T-cell (primary cell): ENCODE data around the gene ZC3H11A. TPM values are rescaled to one million over a fixed set of nuclear protein-coding genes. Genes with fewer than 3 reads are reported as not detected.
"Not testable (repeated sequence)": the region's sequence is repeated elsewhere in the genome, so short reads cannot be mapped to it uniquely, and the experiment has no call there.

ENCODE experiments used
- ATAC-seq, 4 experiments: fragments of 200-7000 bp in 3 of 4; fragments of 150-1000 bp in 1 of 4; cut with Tn5 transposase; replicated peaks in 1 of 4; 1 replicate in 3 of 4; 2 replicates in 1 of 4; pipeline ENCODE4 v1.10.0; 2021; ENCODE audit warnings: moderate library complexity in 3 of 4, mild to moderate bottlenecking in 2 of 4, moderate number of reproducible peaks in 1 of 4
- CTCF ChIA-PET, 2 donors: fragments of 300-600 bp; sonication (Branson Sonifier 250); formaldehyde crosslinking; loops; one replicate each; lab custom pipeline; 2022; ENCODE audit warnings: antibody characterized with exemption in 2 of 2; lab: Charles Lee
- POLR2A ChIA-PET, 2 donors: fragments of 300-600 bp; sonication (Branson Sonifier 250); formaldehyde crosslinking; loops; one replicate each; lab custom pipeline; 2022; ENCODE audit warnings: antibody characterized with exemption in 2 of 2; lab: Charles Lee
- DNase-seq, 35 experiments: peaks; one replicate each; pipeline versions ENCODE4 v3.0.0 to v3.0.0-alpha.2; 2013 to 2023
- H3K27ac ChIP-seq: one replicate; pipeline ENCODE4 v1.5.1; 2013; ENCODE audit warnings: low read length
- H3K27me3 ChIP-seq, 2 experiments: replicated peaks in 1 of 2; 1 replicate in 1 of 2; 2 replicates in 1 of 2; pipeline versions ENCODE4 v1.6.1 to v1.7.0; 2013; ENCODE audit warnings: low read length in 1 of 2, mixed read lengths in 1 of 2; ENCODE audit not compliant: control insufficient read depth in 2 of 2, insufficient read depth in 2 of 2; ENCODE audit errors: extremely low read depth in 1 of 2
- H3K36me3 ChIP-seq, 2 donors: 1 replicate in 1 of 2; 2 replicates in 1 of 2; pipeline versions ENCODE4 v1.6.1 to v1.7.0; 2013; ENCODE audit warnings: low read length in 1 of 2; ENCODE audit not compliant: control insufficient read depth in 2 of 2, insufficient read depth in 1 of 2; ENCODE audit errors: extremely low read depth in 1 of 2
- H3K4me1 ChIP-seq, 2 experiments: 1 replicate in 1 of 2; 2 replicates in 1 of 2; pipeline versions ENCODE4 v1.6.1 to v1.7.0; 2013; ENCODE audit warnings: low read length in 2 of 2, mixed read lengths in 1 of 2; ENCODE audit not compliant: insufficient read depth in 2 of 2, control insufficient read depth in 1 of 2; ENCODE audit errors: extremely low read depth in 1 of 2
- H3K4me3 ChIP-seq, 2 donors: 1 replicate in 1 of 2; 2 replicates in 1 of 2; pipeline versions ENCODE4 v1.5.1 to v1.7.0; 2013; ENCODE audit warnings: mild to moderate bottlenecking in 2 of 2, low read length in 1 of 2, moderate library complexity in 1 of 2; ENCODE audit not compliant: control insufficient read depth in 1 of 2; ENCODE audit errors: extremely low read depth in 1 of 2
- H3K9me3 ChIP-seq: 2 replicates; pipeline ENCODE4 v1.7.0; 2013
- H3K27ac Mint-ChIP-seq, 2 donors: one replicate each; pipeline ENCODE4 v1.8.0; 2020 to 2021; ENCODE audit warnings: mild to moderate bottlenecking in 2 of 2, mixed read lengths in 2 of 2
- H3K27me3 Mint-ChIP-seq, 2 donors: one replicate each; pipeline ENCODE4 v1.8.0; 2021 to 2022; ENCODE audit warnings: mixed read lengths in 2 of 2
- H3K36me3 Mint-ChIP-seq: one replicate; pipeline ENCODE4 v1.8.0; 2021; ENCODE audit warnings: mixed read lengths
- H3K4me1 Mint-ChIP-seq, 3 donors: one replicate each; pipeline ENCODE4 v1.8.0; 2020 to 2022; ENCODE audit warnings: mixed read lengths in 3 of 3, mild to moderate bottlenecking in 1 of 3
- H3K4me3 Mint-ChIP-seq, 3 donors: one replicate each; pipeline ENCODE4 v1.8.0; 2020 to 2022; ENCODE audit warnings: mild to moderate bottlenecking in 3 of 3, mixed read lengths in 3 of 3, moderate library complexity in 3 of 3
- H3K9me3 Mint-ChIP-seq, 3 donors: one replicate each; pipeline ENCODE4 v1.8.0; 2020 to 2022; ENCODE audit warnings: mixed read lengths in 3 of 3
- WGBS: methylation state at CpG from one replicate; pipeline ENCODE4 v1.1.5; 2013; ENCODE audit warnings: missing lambda C conversion rate; ENCODE audit not compliant: insufficient coverage; 5-methylcytosine and 5-hydroxymethylcytosine counted together
- total RNA-seq, 35 experiments: library from RNA in 6 of 35; stranded (reverse) in 6 of 35; fragments of 120-200 nt in 1 of 35; gene quantifications; one replicate each; pipeline versions ENCODE4 v1.2.1 to v1.2.4 and lab custom pipeline; 2013 to 2026

The ZC3H11A gene
- 100 to 1,000 TPM in 2 of 5 donors, 10 to 100 TPM in 3; 85.6 to 111 (median 95.8) TPM for total RNA-seq
- total RNA-seq (2013), result 124 TPM
- total RNA-seq (lab: John Stamatoyannopoulos, UW), result 0.85 to 4.1 (median 2.5) reads per million in 29 experiments

DNA sequence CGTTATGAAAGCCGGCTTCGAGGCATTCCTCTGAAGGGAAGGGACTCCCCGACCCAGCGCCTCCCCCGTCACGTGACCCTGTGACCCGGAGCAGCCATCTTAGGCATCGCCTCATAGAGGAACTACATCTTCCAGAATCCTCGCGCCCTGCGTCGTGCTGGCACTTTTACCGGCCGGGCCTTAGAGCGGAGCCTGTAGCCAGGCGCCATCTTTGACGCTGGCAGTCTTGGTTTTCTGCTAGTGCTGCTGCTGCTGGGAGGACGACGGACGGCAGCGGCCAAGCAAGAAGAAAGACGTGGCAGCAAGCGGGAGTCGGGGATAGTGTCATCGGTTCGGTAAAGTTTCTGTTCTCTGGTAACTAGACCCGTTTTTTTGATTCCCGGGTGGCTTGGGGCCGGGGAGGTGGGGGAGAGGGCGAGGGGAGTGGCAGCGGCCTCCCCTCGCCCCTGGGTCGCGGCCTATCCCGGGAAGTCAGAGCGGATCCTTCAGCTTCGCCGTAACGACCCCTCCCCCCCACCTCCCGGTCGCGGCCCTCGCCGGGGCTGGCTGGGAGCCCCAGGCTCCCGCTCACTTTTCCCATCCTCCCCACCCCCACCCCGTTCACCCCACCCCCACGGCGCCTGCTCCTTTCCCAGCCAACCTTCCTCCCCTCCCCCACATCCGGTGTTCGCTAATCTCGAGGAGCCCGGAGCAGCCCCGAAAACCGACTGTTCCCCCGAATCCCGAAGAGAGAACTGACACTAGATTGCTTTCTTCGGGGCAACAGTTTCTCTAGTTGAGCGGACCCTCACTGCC lies at the start of gene ZC3H11A, which contains the start of gene ZBED6:
ZC3H11A (plus strand) TSS at position 183 of the 795 bp plus-strand sequence. CDS start 21,448 bp downstream, outside the sequence.
ZBED6 (plus strand) TSS at position 183 of the 795 bp plus-strand sequence. CDS start 1,900 bp downstream, outside the sequence.
- Histone ChIP-seq H3K27ac (peak within 1 kb of the TSS; percentile 94), H3K4me3 (peak within 1 kb of the TSS; percentile 60 to 92), H3K36me3 (peaks cover 0 to 20% of the 10 kb centered on the region in 2 donors), H3K27me3 (no peaks in the 10 kb centered on the region), H3K9me3 (no peaks in the 10 kb centered on the region), H3K4me1 (peaks cover 20 to 27% of the 10 kb centered on the region in 2 experiments)
- ChIA-PET POLR2A (no interaction called here), CTCF (no interaction called here)
- ATAC-seq (peak; percentile 98 to 99 (median 99)), DNase-seq (peak; percentile 85 to 100 (median 99))
- H3K9me3 Mint-ChIP-seq, result no peaks in the 10 kb centered on the region
- 0% methylated on average over 33 of the region's 59 CpGs for WGBS
- peak within 1 kb of the TSS; percentile 95 to 96 for H3K27ac Mint-ChIP-seq
- peaks cover 37% of the 10 kb centered on the region for H3K36me3 Mint-ChIP-seq
- peaks cover 47 to 57% (median 54%) of the 10 kb centered on the region in 3 donors for H3K4me1 Mint-ChIP-seq
- no peaks in the 10 kb centered on the region for H3K27me3 Mint-ChIP-seq
- H3K4me3 Mint-ChIP-seq, result peak within 1 kb of the TSS; percentile 91 to 96 (median 92)

DNA sequence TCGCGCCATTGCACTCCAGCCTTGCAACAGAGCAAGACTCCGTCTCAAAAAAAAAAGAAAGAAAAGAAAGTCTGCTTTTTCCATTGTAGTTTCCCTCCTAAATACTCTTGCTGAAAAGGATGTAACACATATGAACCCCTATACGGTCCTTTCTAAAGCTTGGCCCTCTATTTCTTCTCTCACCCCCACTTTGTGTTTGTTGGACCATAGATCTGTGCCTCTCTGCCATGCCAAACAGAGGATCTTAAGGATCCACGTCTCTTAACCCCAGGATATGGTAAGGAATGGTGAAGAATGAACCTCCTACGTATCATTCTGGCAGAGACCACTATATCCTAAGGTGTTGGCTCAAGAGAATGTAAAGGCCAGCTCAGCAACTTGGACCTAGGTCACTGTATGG lies 49.1 kb upstream of the ZC3H11A start:
- H3K4me1 ChIP-seq, result peaks cover 8 to 11% of the 10 kb centered on the region in 2 experiments
- WGBS, result 100% methylated on average over 3 of the region's 6 CpGs
- CTCF ChIA-PET, result interaction anchor here in 1 of 2 donors (0.6 kb wide), 1 partner anchor 9 kb away, joined by 5 read pairs; no protein-coding TSS in a partner anchor

DNA sequence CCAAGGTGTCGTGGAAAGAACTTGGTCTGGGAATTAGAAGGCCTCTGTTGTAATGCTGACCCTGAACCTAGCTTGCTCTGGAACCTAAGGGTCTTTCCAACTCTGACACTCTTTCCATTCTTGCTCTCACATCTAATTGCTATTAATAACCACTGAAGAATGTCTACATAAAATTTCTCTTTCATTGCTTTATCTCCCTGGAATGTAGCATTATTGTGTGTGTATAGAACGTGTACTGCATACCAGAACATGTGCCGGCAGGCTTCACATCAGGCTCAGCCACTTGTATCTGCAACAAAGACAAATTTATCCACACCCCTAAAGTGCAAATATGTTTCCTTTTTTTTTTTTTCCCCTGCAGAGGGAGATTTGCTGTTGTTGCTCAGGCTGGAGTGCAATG lies 44.4 kb upstream of the ZC3H11A start:
- no peak for ATAC-seq
- no peak for DNase-seq
- no peaks in the 10 kb centered on the region for H3K27me3 Mint-ChIP-seq
- H3K4me3 ChIP-seq, result no peak overlapping the region
- H3K4me1 ChIP-seq, result peaks cover 6 to 26% of the 10 kb centered on the region in 2 experiments
- H3K9me3 ChIP-seq, result no peaks in the 10 kb centered on the region
- no peak overlapping the region for H3K27ac Mint-ChIP-seq
- H3K9me3 Mint-ChIP-seq, result no peaks in the 10 kb centered on the region
- no peaks in the 10 kb centered on the region for H3K36me3 Mint-ChIP-seq
- CTCF ChIA-PET, result interaction anchor here (0.6 to 0.7 kb wide), 2 partner anchors 25 to 413 kb away, joined by 3 to 7 read pairs; no protein-coding TSS in a partner anchor
- 100% methylated on average over 1 of the region's 3 CpGs for WGBS
- no peaks in the 10 kb centered on the region for H3K27me3 ChIP-seq
- no peaks in the 10 kb centered on the region for H3K36me3 ChIP-seq
- POLR2A ChIA-PET, result interaction anchor here in 1 of 2 donors (0.6 kb wide), 1 partner anchor 38 kb away, joined by 10 read pairs; no protein-coding TSS in a partner anchor
- H3K4me1 Mint-ChIP-seq, result peaks cover 23 to 30% (median 25%) of the 10 kb centered on the region in 3 donors
- H3K4me3 Mint-ChIP-seq, result no peak overlapping the region
- H3K27ac ChIP-seq, result no peak overlapping the region

More for the DNA sequence above, 49.1 kb upstream of the ZC3H11A start:
- Histone ChIP-seq H3K27ac (no peak overlapping the region), H3K27me3 (no peaks in the 10 kb centered on the region), H3K4me3 (no peak overlapping the region), H3K9me3 (no peaks in the 10 kb centered on the region), H3K36me3 (peaks cover 0 to 11% of the 10 kb centered on the region in 2 donors)
- H3K36me3 Mint-ChIP-seq, result peaks cover 14% of the 10 kb centered on the region
- no peak overlapping the region for H3K4me3 Mint-ChIP-seq
- peak overlapping the region in 1 of 2 donors; percentile 14 for H3K27ac Mint-ChIP-seq
- H3K9me3 Mint-ChIP-seq, result no peaks in the 10 kb centered on the region
- ATAC-seq (no peak), DNase-seq (no peak)
- peaks cover 23 to 30% (median 25%) of the 10 kb centered on the region in 3 donors for H3K4me1 Mint-ChIP-seq
- POLR2A ChIA-PET, result interaction anchor here in 1 of 2 donors (0.6 kb wide), 1 partner anchor 441 kb away, joined by 4 read pairs; no protein-coding TSS in a partner anchor
- H3K27me3 Mint-ChIP-seq, result no peaks in the 10 kb centered on the region

DNA sequence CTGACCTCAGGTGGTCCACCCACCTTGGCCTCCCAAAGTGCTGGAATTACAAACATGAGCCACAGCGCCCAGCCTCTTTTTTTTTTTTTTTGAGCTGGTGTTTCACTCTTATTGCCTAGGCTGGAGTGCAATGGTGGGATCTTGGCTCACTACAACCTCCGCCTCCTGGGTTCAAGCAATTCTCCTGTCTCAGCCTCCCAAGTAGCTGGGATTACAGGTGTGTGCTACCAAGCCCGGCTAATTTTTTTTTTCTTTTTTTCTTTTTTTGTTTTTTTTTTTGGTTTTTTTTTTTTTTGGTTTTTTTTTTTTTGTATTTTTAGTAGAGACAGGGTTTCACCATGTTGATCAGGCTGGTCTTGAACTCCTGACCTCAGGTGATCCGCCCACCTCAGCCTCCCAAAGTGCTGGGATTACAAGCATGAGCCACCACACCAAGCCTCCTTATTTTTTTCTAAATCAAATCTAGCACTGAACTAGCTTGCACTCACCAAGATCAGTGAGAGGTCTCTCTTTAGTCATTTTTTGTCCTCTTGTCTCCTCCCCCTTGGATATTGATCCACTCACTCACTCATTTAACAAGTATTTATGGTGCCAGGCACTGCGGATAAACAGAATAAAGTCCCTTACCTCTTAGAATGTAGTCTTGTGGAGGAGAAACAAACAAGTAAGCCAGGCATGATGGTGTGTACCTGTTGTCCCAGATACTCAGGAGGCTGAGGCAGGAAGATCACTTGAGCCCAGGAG lies 43.6 kb upstream of the ZC3H11A start:
- H3K9me3 ChIP-seq, H3K27me3 ChIP-seq, H3K4me3 ChIP-seq, H3K4me3 Mint-ChIP-seq, ATAC-seq, H3K9me3 Mint-ChIP-seq, H3K27me3 Mint-ChIP-seq, H3K36me3 Mint-ChIP-seq, H3K36me3 ChIP-seq, H3K27ac ChIP-seq, H3K27ac Mint-ChIP-seq, DNase-seq: not testable (repeated sequence)
- ChIA-PET POLR2A (interaction anchor here in 1 of 2 donors (0.6 kb wide), 3 partner anchors 39 to 488 kb away, joined by 3 to 10 read pairs (median 3); no protein-coding TSS in a partner anchor), CTCF (interaction anchor here (0.6 to 0.7 kb wide), 3 partner anchors 25 to 414 kb away, joined by 3 to 7 read pairs (median 4); no protein-coding TSS in a partner anchor)
- H3K4me1 Mint-ChIP-seq, result peaks cover 27 to 34% (median 32%) of the 10 kb centered on the region in 3 donors
- H3K4me1 ChIP-seq, result peaks cover 6 to 32% of the 10 kb centered on the region in 2 experiments
- WGBS, result 100% methylated on average over 1 of the region's 5 CpGs

DNA sequence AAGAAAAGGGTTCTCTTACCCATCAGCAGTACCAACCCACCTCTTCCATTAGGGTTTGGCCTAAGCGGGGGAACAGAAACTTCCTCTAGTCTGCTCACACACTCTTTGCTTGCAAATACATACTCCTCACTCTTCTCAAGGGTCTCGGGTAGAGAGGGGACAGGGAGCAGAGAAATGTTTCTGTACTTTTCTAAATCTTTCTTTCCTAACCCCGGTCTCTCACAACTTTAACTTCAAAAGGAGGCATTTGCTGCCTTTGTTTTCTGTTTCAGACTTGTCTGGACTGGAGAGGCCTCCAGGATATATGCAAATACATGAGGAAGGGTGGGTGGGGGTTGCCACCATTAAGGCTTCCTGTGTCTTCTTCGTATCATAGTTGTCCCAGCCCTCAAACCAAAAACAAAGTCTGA lies 41.0 kb upstream of the ZC3H11A start:
- CTCF ChIA-PET, result interaction anchor here (0.6 to 0.7 kb wide), 2 partner anchors 8 to 129 kb away, joined by 5 to 6 read pairs; no protein-coding TSS in a partner anchor
- Histone ChIP-seq H3K4me1 (peaks cover 6 to 32% of the 10 kb centered on the region in 2 experiments), H3K9me3 (no peaks in the 10 kb centered on the region), H3K27ac (peak overlapping the region; percentile 36), H3K4me3 (no peak overlapping the region), H3K27me3 (no peaks in the 10 kb centered on the region), H3K36me3 (no peaks in the 10 kb centered on the region)
- DNase-seq (peak in 8 of 35 experiments; percentile 17 to 49 (median 26)), ATAC-seq (peak; percentile 72 to 86 (median 80))
- POLR2A ChIA-PET, result no interaction called here
- H3K27ac Mint-ChIP-seq, result peak overlapping the region; percentile 94 to 95
- H3K4me1 Mint-ChIP-seq, result peaks cover 31 to 37% (median 33%) of the 10 kb centered on the region in 3 donors
- H3K4me3 Mint-ChIP-seq, result peak overlapping the region; percentile 38 to 55 (median 49)
- no peaks in the 10 kb centered on the region for H3K9me3 Mint-ChIP-seq
- WGBS, result no CpG with 5 or more reads among the region's 4 CpGs
- no peaks in the 10 kb centered on the region for H3K36me3 Mint-ChIP-seq
- H3K27me3 Mint-ChIP-seq, result no peaks in the 10 kb centered on the region
